Stimulated activated naive CD8-positive, alpha-beta T cell treated with anti-CD3 and anti-CD28 coated beads, Interleukin-15, Interleukin-2, amounts not matched to agents 100 U/mL and 50 U/mL, for 24 hours (primary cell): Measurements from ENCODE around the gene SORD.
"Not testable (repeated sequence)": the region's sequence is repeated elsewhere in the genome, so short reads cannot be mapped to it uniquely, and the experiment has no call there.

ENCODE experiments used
- ATAC-seq: fragments of 150-1000 bp; cut with Tn5 transposase; one replicate; pipeline ENCODE4 v1.10.0; 2021
- DNase-seq: peaks from one replicate; pipeline ENCODE4 v3.0.0; 2021

The SORD gene

DNA sequence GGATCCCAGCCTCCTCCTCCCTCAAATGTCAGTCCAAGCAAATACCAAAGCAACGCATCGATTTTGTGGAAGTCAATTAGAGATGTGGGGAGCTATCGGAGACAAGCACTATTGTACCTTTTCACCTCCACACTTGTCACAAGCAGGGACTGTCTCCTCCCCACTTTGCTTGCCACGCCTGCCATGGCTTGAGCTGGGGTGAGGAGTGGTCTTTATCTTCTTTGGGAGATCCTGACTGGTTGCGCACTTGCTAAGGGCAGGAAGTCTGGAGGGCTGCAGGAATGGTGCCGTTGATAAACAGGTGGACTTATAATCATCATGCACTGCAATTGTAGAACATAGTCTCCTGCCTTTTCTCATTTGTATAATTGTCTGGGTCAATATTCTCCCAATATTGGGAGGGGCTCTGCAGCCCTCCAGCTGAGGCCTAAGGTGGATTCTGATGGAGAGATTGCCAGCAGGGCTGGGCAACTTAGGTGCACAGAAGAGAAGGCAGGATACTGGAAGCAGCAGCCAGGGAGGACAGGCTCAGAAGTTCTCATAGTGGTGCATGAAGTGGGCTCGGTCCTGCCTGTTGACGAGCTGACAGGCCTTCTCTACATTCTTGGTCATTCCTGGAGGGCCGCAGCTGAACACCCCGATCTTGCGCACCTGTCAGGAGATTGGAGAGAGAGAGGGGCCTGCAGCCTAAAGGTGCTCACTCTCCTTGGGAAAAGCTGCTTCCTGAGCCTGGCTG is 70.8 kb downstream of the SORD start:
- DNase-seq: no peak
- no peak for ATAC-seq

DNA sequence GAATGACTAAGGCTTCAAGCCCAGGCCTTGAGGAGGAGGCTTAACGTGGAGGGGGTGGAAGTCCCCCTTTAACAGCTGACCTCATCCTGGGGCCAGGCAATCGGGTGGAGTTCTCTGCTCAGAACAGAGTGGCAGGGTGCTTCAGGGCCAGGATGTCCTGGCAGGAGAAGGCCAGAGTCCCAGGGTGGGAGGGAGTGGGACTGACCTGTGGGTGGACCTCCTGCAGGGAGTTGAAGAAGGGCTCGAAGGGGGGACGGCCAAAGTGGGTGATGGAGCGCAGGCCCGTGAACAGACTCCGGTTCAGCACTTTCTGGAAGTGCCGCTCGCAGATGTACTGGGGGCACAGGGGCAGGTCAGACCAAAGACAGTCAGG is 71.3 kb downstream of the SORD start:
- DNase-seq: no peak
- ATAC-seq: no peak

DNA sequence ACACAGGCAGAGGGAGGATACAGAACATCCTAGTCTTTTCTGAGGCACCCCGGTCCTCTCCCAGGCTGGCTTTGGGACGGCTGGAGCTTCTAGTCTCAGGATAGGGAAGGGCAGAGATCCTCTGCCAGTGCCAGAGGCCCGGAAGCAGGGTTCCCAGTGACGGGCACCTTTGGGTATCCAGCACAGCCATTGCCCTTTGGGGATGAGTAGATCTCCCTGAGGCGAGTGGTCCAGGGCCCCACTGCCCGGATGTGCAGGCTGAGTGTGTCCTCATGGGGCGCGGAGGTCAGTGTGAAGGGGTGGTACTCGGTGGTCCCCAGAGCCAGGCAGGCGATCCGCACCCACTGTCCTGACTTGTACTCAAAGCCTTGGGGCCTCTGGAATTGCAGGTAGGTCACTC is 72.7 kb downstream of the SORD start:
- no peak for ATAC-seq

DNA sequence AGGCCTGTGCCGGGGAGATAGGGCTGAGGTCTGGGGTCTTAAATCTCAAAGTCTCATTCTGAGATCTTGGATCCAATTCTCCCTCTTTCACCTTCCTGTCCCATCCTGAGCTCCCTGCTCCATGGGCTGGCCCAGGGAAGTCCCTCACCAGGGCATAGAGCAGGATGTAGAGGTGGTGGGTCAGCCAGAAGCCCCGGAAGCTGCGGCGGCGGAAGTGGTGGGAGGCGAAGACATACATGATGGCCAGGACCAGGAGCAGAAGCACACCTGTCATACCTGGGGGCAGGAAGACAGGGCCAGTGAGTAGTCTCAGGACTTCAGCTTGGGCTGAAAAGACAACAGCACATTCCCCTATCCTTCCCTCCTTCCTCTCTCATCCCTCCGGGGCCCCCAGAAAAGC is 74.5 kb downstream of the SORD start:
- ATAC-seq: no peak
- no peak for DNase-seq

More for the DNA sequence above, 72.7 kb downstream of the SORD start:
- DNase-seq: no peak

DNA sequence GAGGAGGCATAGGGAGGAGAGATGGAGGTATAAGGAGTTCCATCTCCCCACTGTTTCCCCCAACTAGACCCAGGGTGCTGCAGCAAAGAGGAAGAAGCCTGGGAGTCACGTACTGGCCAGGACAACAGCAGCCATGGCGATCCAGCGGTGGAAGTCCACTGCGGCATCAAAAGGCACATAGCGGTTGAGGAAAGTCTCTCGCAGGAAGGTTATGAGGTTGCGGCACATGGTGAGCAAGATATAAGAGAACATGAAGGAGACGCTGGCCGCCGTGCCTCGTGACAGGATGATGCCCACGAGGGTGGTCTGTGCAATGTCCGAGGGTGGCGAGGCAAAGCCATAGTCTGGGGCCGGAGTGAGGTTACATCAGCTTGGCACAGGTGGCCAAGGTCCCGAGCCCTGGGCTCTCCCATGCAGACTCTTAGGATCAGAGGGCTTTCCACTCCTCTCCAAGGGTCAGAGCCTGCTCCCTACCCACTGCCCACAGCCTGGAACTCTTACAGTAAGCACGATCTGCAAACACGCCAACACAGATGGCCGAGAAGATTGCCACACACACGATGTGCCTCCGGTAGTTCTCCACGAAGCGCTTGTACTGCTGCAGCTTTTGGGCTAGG is 76.7 kb downstream of the SORD start:
- ATAC-seq (no peak), DNase-seq (no peak)

DNA sequence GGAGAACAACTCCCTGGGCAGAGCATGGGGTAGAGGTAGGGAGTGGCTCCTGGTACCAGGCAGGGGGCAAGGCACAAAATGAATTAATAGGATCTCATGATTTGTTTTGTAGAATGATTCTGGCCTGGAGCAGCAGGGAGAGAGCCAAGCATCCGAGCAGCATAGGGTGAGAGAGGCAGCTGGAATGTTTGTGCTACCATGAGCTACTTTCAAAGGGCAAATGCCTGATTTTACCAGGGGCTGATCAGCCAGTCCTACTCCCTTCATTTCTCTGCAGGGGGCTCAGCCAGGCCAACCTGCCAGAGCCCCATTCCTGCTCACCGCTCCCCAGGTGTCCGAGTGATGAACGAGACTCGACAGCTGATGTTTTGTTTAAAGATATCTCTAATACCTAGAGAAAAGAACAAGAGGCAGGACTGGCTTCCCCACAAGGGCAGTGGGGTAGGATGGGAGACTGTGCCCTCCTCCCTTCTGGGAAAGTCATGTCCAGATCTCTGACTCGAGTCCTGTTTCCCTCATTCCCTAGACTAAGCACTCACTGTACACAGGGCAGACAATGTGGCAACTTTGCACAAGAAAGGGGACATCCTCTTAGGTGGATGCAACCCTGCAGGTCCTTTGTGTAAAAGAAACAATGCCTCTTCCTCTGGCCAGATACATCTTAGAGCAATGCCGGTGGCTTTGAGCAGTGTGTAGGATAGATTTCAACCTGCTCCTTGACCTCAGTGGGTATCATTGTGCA is 78.1 kb downstream of the SORD start:
- no peak for ATAC-seq
- no peak for DNase-seq

DNA sequence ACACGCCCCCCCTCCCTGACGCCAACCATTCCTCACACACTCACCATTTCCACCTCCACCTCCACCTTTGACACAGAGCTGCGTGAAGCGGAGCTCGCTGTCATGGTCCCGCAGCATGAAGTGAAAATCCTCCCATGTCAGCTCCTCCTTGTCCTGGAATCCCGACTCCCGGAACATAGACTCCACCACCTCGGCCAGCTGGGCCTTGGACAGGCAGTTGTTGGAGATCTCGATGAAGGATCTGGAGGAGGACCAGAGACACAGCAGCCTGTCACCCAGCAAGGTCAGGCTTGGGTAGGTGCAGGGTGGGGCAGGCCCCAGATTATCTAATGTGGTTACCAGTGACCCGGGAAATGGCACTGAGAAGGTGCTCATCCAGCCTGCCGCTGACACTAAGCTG is 78.8 kb downstream of the SORD start:
- ATAC-seq (no peak), DNase-seq (no peak)

DNA sequence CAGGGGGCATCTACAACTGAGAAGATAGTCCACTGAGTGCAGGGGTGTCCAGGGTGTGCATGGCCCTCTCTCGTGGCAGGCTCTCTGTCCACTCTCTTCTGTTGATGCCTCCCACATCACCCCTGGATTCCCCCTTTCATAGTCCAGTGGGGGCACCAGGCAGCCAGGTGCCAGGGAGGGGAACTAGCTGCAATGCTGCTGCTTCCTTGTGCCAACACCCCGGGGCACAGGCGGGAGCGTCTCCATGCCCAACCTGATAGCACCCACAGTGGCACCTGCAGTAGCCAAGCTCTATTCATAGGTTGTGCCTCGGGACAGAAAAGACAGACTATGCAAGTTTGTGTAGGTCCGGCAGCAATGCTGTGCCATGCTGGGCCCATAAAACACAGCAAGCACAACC is 79.2 kb downstream of the SORD start:
- no peak for DNase-seq
- ATAC-seq: no peak

DNA sequence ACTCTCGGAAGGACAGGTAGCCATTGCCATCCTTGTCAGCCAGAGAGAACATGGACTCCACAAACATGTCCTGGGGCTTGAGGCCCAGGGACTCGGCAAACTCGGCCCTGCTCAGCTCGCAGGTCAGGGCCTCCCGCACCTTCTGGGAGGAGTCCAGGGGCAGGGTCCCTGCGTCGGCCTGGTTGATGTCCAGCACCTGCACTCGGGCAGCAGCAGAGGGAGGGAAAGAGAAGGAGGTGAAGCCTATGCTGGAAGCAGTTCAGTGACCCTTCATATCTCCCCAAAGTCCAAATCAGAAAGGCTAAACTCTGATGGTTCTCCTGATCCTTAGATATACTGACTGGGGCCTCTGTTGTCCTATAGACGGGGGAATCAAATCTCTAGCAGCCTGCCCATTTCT is 81.2 kb downstream of the SORD start:
- ATAC-seq, DNase-seq: not testable (repeated sequence)

DNA sequence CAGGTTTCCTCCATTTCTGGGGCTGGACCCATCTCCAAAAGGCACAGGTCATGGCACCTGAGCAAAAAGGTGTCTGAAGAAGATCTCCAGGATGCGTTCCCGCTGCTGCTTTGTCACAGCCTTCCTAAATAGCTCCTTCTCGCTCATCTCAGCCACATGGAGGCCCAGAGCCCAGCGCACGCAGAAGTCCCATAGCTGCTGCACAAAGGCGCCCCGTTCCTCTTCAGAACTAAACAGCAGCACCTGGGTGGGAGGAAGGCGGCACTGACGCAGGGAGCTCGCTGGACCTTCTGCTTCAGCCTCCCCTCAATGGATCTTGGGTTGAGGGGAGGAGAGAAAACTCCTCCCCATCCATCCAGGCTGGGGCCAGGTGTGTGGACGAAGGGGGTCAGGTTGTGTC is 82.6 kb downstream of the SORD start:
- DNase-seq: no peak

DNA sequence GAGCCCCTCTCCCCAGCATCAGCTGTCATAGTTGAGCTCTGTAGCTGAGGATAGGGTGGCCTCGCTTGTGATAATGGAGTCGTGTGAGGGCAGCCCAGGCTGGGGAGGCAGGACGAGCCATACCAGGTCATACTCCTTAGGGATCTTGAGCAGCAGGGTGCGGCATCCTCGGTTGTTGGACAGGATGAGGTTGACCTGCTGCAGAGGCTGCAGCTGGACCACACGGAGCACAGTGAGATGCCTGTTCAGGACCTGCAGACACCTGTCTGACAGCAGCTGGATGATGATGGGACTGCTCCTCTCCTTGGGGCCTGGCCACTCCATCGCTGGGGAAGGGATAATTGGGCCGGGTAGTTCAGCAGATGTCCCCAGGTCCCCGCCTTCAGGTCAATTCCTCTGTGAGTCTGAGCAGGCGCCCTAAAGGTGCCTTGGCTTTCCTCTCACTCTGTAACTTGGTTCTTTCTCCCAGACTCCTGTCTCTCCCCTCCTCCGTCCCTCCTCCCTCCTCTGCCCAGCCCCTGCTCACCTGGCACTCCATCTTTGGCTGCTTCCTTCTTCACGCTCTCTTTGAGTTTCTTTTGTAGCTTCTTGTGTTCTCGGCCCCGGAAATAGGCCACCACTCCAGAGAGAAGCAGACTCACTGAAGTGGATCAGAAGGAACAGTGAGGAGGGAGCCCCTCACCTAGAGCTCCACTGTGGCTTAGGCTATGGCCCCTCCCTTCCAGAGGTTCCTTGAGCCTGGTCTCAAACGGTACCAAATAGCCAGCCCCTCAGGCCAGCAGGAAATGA is 83.2 kb downstream of the SORD start:
- ATAC-seq: no peak
- DNase-seq: no peak

More for the DNA sequence above, 82.6 kb downstream of the SORD start:
- no peak for ATAC-seq

DNA sequence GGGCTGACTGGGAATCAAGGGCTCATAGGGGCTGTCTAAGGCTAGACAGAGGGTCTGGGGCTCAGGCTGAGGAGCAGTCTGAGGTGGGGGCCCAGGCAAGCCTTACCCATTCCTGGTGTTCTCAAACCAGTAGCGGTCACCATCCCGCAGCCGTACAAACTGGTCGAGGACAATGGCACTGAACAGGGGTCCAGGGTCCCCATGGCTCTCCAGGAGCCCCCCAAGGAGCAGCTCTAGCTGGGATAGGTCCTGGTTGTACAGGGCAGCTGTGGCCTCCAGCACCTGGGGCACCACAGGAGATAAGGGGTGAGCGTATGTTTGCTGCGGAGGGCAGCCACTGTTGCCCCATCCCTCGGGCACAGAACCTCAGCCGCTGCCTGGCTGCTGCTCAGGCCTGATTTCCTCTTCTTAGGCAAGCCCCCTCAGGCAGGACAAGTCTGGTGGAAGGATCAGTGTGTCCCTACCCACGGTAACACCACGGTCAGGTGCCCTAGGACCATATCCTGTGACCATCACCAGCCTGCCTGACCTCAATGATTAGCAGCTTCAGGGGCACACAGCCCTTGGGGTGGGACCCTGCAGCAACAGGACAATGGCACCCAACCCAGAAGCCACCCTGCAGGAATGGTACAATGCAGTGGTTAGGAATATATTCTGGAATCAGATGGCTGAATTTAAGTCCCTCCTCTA is 85.1 kb downstream of the SORD start:
- DNase-seq (no peak), ATAC-seq (no peak)

DNA sequence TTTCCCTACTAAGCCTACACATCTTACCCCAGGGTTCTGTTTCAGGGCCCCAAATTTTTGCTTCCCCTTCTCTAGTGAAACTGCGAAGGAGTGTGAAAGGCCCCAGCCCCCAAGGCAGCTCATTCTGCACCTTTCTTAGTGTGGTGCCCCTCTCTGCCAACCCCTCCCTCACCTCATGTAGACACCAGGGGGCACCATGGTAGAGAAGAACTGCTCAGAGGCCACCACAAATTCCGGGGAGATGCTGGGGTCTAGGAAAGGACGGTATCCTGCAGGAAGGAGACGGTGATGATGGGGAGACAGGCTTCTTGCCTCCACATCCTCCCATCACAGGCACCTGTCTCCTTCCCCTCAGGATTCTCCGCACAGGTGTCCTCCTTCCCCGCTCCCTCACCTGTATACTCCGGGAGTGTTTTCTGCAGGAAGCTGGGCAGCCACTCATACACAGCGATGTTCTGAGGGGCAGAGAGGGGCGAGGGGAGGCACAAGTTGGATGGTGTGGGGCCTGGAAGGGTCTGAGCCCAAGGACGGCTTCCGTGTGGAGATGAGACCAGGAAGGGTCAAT is 87.3 kb downstream of the SORD start:
- no peak for ATAC-seq
- no peak for DNase-seq

DNA sequence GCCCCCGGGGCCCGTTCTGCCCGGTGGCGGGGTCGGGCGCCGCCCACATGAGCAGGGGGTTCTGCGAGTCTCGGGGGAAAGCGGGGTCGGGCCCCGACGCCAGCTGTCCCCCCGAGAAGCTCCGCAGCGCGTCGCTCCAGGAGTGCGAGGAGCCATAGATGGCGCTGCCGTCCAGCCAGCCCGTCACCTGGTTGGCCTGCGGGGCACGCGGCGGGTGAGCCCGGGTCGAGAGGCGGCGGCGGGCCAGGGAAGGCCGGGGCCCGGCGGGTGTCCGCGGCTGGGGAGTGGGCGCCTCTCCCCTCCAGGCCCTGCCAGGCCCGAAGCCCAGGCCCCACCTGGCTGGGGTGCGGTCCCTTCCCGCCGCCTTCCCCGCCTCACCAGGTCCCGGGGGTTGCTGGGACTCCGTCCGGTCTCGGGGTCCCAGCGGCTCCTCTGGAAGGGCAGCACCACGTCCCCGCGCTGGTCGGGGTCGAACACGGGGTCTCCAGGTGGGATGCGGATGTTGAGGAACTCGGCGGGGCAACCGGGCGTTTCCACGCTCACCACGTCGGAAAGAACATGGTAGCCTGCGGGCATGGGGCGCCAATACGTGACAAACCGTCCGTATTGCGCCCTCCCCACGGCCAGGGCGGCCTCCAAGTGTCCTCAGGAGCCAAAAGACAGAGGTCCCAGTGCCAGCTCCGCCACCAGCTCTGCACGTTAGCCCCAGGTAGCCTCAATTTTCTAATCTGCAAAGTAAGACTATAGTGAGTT is 88.6 kb downstream of the SORD start:
- ATAC-seq: no peak
- DNase-seq: no peak

DNA sequence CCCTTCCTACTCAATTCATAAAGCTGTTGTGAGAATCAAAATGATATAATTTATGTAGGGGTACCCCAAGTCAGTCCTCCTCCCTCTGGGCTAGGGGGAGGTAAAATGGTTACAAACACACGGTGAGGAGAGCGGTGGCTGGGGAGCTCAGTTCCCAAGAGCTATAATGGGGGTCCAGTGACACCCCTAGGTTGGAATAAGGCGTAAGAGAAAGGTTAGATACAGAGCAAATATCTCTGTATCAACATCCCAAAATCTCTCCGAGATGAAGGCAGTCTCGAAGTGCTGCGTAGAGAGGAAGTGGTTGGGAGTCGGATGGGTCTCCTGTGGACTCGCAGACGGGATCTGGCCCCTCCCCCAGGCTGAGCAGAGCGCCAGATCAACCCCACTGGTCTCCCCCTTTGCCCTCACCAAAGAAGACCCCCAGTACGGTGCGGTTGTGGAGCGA is 89.2 kb downstream of the SORD start:
- no peak for ATAC-seq
- no peak for DNase-seq

DNA sequence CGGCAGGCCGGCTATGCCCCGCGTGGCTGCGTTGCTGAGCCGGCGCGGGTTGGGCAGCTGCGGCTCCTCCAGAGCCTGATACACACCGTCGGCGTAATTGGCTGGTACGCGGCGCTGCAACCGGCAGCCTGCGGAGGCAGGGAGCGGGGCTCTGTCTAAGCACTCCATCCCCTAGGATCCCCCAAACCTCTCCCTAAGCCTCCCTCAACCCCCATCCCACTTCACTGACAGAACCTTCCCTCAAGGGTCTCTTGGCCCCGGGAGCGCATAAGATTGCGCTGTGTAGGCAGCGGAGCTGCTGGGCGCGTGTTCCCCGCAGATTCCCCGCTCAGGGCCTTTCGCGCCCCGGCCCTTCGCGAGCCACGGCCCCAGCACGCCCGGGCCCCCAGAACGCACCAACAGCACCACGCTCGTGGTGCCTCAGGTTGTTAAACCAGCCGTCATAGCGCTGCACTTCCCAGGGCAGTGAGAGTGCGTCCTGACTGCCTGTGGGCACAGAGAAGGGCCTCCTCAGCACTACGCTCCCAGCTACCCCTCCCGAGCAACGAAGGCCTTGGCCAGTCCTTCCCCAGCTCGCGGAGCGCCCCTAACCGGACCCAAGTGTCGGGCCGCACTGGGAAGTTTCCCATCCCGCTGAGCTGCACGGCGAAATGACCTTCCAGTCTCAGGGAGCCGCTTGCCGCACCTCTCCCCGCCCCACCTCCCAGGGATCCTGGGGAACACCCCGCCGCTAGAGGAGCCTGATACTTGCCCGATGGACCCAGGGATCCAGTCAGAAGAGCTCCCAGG is 89.8 kb downstream of the SORD start:
- ATAC-seq (no peak), DNase-seq (no peak)

DNA sequence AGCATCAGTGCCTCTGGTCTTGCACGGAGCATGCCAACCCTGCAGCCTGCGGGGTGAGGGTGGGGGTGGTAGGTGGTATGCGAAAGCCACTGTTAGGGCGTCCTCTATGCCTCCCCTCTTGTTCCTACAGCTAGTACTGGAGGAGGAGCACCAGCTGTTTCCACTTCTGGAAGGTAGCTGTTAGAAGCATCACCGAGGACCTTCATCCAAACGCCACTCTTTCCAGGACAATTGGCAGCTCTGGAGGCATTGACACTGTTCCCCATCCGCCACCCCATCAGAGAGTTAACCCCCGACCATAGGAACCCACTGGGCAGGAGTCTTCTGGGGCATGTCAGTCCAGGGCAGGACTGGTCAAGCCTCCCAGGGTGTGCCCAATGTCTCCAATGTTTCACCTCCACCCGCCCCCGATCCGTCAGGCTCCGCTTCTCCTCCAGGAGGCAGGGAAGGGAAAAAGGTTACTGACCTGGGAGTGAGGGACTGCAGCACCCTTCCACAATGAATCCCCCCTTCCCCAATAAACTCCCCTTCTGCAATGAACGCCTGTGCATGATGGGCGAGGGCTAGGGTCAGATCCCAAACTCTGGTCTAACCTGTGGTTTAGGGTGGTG is 90.5 kb downstream of the SORD start:
- ATAC-seq (no peak), DNase-seq (no peak)

DNA sequence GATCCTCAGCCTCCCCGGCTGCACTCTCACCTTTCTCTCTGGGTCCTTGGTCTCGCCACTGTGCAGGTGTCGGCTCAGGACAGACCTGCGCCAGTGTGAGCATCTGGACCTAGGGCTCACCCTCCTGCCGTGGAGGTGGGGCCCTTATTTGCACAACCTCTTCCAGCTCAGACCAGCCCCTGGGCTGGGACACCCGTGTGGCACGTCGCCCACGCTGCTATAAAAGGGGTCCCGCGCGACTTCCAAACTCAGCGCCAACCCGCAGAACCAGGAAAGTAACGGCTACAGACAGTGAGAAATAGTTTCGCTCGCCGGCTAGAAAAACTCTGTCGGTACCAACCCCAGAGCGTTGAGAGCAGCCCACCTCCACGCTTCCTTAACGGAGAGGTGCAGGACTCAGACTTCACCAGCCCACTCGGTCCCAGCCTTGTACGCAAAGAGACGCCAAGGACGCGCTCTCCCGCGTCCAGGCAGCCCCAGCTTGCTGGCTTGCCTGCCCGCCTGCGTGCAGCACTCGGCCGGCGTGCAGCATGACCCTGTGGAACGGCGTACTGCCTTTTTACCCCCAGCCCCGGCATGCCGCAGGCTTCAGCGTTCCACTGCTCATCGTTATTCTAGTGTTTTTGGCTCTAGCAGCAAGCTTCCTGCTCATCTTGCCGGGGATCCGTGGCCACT is 91.2 kb downstream of the SORD start, which contains the start of the genes DUOX2 and DUOXA2:
Gene DUOX2 (minus strand): TSS at position 97 of the 675 bp plus-strand sequence. CDS start 761 bp downstream, outside the sequence.
Gene DUOXA2 (plus strand): TSS at position 251 of the 675 bp plus-strand sequence. CDS start 280 bp downstream, at position 531.
- no peak for DNase-seq
- no peak for ATAC-seq

DNA sequence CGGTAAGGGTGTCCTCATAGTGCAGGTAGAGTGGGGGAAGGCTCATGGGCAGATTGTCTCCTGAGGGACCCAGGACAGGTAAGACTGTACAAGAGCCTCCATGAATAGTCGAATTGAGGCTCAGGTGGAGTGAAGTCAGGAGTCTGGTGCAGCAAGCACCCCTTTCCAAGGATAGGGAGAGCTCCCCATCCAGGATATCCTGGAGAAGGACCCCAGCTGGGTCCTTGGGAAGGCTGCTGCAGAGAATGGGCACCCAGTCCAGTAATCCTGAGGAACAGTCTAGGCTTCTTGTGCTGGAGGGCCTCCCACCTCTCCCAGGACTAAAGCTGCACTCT is 91.7 kb downstream of the SORD start:
- no peak for DNase-seq
- no peak for ATAC-seq
